Breast epithelium (tissue), 4 donors: ENCODE data around the gene SELENOM. TPM values are rescaled to one million over a fixed set of nuclear protein-coding genes. Genes with fewer than 3 reads are reported as not detected.
"Not testable (repeated sequence)": the region's sequence is repeated elsewhere in the genome, so short reads cannot be mapped to it uniquely, and the experiment has no call there.

Experiments
- DNase-seq, 2 donors: peaks; one replicate each; pipeline ENCODE4 v3.0.0-alpha.2; 2019; ENCODE audit warnings: low spot score in 2 of 2
- H3K27ac ChIP-seq, 2 donors: fragments of 200-600 bp; sonication (generic) in 1 of 2; one replicate each; pipeline ENCODE4 v1.5.1; 2016 to 2019; ENCODE audit warnings: mild to moderate bottlenecking in 1 of 2
- H3K27me3 ChIP-seq, 2 donors: fragments of 200-600 bp; sonication (generic) in 1 of 2; one replicate each; pipeline versions ENCODE4 v1.5.1 to v1.6.0; 2017 to 2019; ENCODE audit warnings: control low read depth in 1 of 2, mild to moderate bottlenecking in 1 of 2
- H3K36me3 ChIP-seq: fragments of 200-600 bp; one replicate; pipeline ENCODE4 v1.5.1; 2019
- H3K4me1 ChIP-seq, 2 donors: fragments of 200-600 bp; sonication (generic); one replicate each; pipeline ENCODE4 v1.5.1; 2016 to 2019; ENCODE audit warnings: control low read depth in 1 of 2
- H3K4me3 ChIP-seq, 3 donors: fragments of 200-600 bp; sonication (generic); 1 replicate in 2 of 3; 2 replicates in 1 of 3; pipeline ENCODE4 v1.5.1; 2016 to 2019; ENCODE audit warnings: mild to moderate bottlenecking in 3 of 3, moderate library complexity in 2 of 3
- H3K9me3 ChIP-seq, 2 donors: fragments of 200-600 bp; sonication (generic) in 1 of 2; one replicate each; pipeline ENCODE4 v1.5.1; 2016 to 2019; ENCODE audit warnings: control low read depth in 1 of 2
- CTCF ChIP-seq, 3 donors: fragments of 450-650 bp; IDR thresholded peaks; one replicate each; pipeline ENCODE4 v1.5.1; 2016 to 2017; ENCODE audit warnings: antibody characterized with exemption in 3 of 3, mild to moderate bottlenecking in 3 of 3, moderate library complexity in 3 of 3
- POLR2A ChIP-seq: fragments of 450-650 bp; IDR thresholded peaks from one replicate; pipeline ENCODE4 v1.6.1; 2016; ENCODE audit warnings: antibody characterized with exemption, mild to moderate bottlenecking, moderate library complexity
- POLR2AphosphoS5 ChIP-seq, 3 donors: sonication (generic); formaldehyde crosslinking; IDR thresholded peaks; one replicate each; pipeline ENCODE4 v1.6.1; 2017; ENCODE audit warnings: antibody characterized with exemption in 3 of 3
- intact Hi-C: fragments of 100-400 bp; cut with DNase I; formaldehyde crosslinking; loops from one replicate; pipeline ENCODE4 v1.15.1; 2023; ENCODE audit warnings: low total_unique reads
- total RNA-seq, 3 donors: library from RNA; depleted of rRNA; stranded (reverse); fragments of >200 nt; gene quantifications; one replicate each; pipeline ENCODE4 v1.1.0, GENCODE V29; 2016

SELENOM gene
- total RNA-seq, 3 donors from 2014 or later: 297 to 485 (median 411) TPM

GRCh38 chr22:31064369-31064768 lies 43.0 kb downstream of the SELENOM start:
- no peak overlapping the region for H3K27ac ChIP-seq
- H3K27me3 ChIP-seq: no peaks in the 10 kb centered on the region
- H3K4me1 ChIP-seq: no peaks in the 10 kb centered on the region
- intact Hi-C loops: no loop called here
- no peaks in the 10 kb centered on the region for H3K36me3 ChIP-seq
- TF ChIP-seq CTCF (IDR thresholded peaks at IDR 0.05) (no peak), POLR2AphosphoS5 (IDR thresholded peaks at IDR 0.05) (no peak), POLR2A (no peak)
- no peak overlapping the region for H3K4me3 ChIP-seq
- no peak for DNase-seq
- H3K9me3 ChIP-seq: no peaks in the 10 kb centered on the region

- Histone ChIP-seq H3K36me3 (no peaks in the 10 kb centered on the region), H3K9me3 (no peaks in the 10 kb centered on the region), H3K27ac (no peak overlapping the region), H3K27me3 (no peaks in the 10 kb centered on the region), H3K4me3 (no peak overlapping the region), H3K4me1 (no peaks in the 10 kb centered on the region)
- no peak for DNase-seq
- intact Hi-C loops: no loop called here
- TF ChIP-seq POLR2A (no peak), CTCF (IDR thresholded peaks at IDR 0.05) (no peak), POLR2AphosphoS5 (IDR thresholded peaks at IDR 0.05) (no peak)
Measured at GRCh38 chr22:31062566-31063230, 44.7 kb downstream of the SELENOM start.

GRCh38 chr22:31059663-31060062 lies 47.7 kb downstream of the SELENOM start:
- H3K4me1 ChIP-seq, DNase-seq, H3K4me3 ChIP-seq, H3K9me3 ChIP-seq, H3K36me3 ChIP-seq, H3K27me3 ChIP-seq: not testable (repeated sequence)
- intact Hi-C loops: loop anchor here (5.0 to 10.0 kb wide), 2 partner anchors 1325 to 1447 kb away; no protein-coding TSS in a partner anchor
- peak overlapping the region in 1 of 2 donors; percentile 30 for H3K27ac ChIP-seq

- no peak for DNase-seq
- intact Hi-C loops: loop anchor here (5.0 to 10.0 kb wide), 2 partner anchors 1322 to 1445 kb away; no protein-coding TSS in a partner anchor
Measured at GRCh38 chr22:31056986-31057599, 50.3 kb downstream of the SELENOM start.

GRCh38 chr22:31055635-31056159 lies 51.7 kb downstream of the SELENOM start:
- H3K4me1 ChIP-seq: no peaks in the 10 kb centered on the region
- intact Hi-C loops: loop anchor here (5.0 to 10.0 kb wide), 2 partner anchors 1321 to 1443 kb away; no protein-coding TSS in a partner anchor
- TF ChIP-seq POLR2AphosphoS5 (IDR thresholded peaks at IDR 0.05) (peak; percentile 81 to 96 (median 92)), POLR2A (no peak)

More at GRCh38 chr22:31056986-31057599, 50.3 kb downstream of the SELENOM start:
- H3K36me3 ChIP-seq: no peaks in the 10 kb centered on the region
- H3K4me3 ChIP-seq: no peak overlapping the region
- peak overlapping the region; percentile 88 to 89 for H3K27ac ChIP-seq
- no peaks in the 10 kb centered on the region for H3K9me3 ChIP-seq
- H3K27me3 ChIP-seq: no peaks in the 10 kb centered on the region
- no peaks in the 10 kb centered on the region for H3K4me1 ChIP-seq
- no peak for TF ChIP-seq POLR2A

GRCh38 chr22:31055117-31055634 lies 52.2 kb downstream of the SELENOM start:
- TF ChIP-seq CTCF (IDR thresholded peaks at IDR 0.05): no peak
- TF ChIP-seq POLR2A: no peak
- Histone ChIP-seq H3K27ac (peak overlapping the region; percentile 88 to 89), H3K4me1 (no peaks in the 10 kb centered on the region), H3K36me3 (no peaks in the 10 kb centered on the region), H3K27me3 (no peaks in the 10 kb centered on the region), H3K4me3 (no peak overlapping the region), H3K9me3 (no peaks in the 10 kb centered on the region)
- intact Hi-C loops: loop anchor here (5.0 to 10.0 kb wide), 2 partner anchors 1320 to 1443 kb away; no protein-coding TSS in a partner anchor
- no peak for DNase-seq

More at GRCh38 chr22:31055635-31056159, 51.7 kb downstream of the SELENOM start:
- peak; percentile 89 to 94 for DNase-seq
- no peak overlapping the region for H3K4me3 ChIP-seq
- H3K27me3 ChIP-seq: no peaks in the 10 kb centered on the region
- no peaks in the 10 kb centered on the region for H3K9me3 ChIP-seq
- H3K36me3 ChIP-seq: no peaks in the 10 kb centered on the region
- H3K27ac ChIP-seq: peak overlapping the region; percentile 88 to 89

Other genes with a start within 250 kb of the SELENOM start
- 10 to 100 TPM; 12.8 to 22.9 (median 19.6) TPM for gene MORC2, start 138.8 kb downstream of the SELENOM start, total RNA-seq
- 100 to 1,000 TPM in 1 of 3 donors, 10 to 100 TPM in 2; 59.7 to 116 (median 84.9) TPM for gene TUG1, start 138.3 kb downstream of the SELENOM start, total RNA-seq
- gene SMTN, start 26.2 kb downstream of the SELENOM start, total RNA-seq: 10 to 100 TPM; 13.9 to 54.1 (median 41.6) TPM
- gene INPP5J, start 15.4 kb upstream of the SELENOM start, total RNA-seq: 10 to 100 TPM in 1 of 3 donors, 1 to 10 TPM in 1, not detected in 1; 7.5 to 15.2 TPM
- not detected for gene PLA2G3, start 32.9 kb upstream of the SELENOM start, total RNA-seq
- 10 to 100 TPM; 32.8 to 42.6 (median 38.3) TPM for gene RNF185, start 52.6 kb upstream of the SELENOM start, total RNA-seq
- gene LIMK2, start 104.7 kb upstream of the SELENOM start, total RNA-seq: 100 to 1,000 TPM in 2 of 3 donors, 1 to 10 TPM in 1; 6.9 to 146 (median 135) TPM
- gene PIK3IP1, start 184.9 kb upstream of the SELENOM start, total RNA-seq: 100 to 1,000 TPM in 1 of 3 donors, 10 to 100 TPM in 2; 43.3 to 109 (median 72.5) TPM
- 10 to 100 TPM; 15.4 to 49.6 (median 40.6) TPM for gene PATZ1, start 238.8 kb upstream of the SELENOM start, total RNA-seq